Duodenal mucosa (tissue), 2 donors: ENCODE results near the gene ZDHHC13.

ENCODE experiments used
- H3K27ac ChIP-seq: one replicate; pipeline ENCODE4 v1.7.0; 2013; ENCODE audit warnings: low read depth, low read length
- H3K27me3 ChIP-seq, 2 donors: one replicate each; pipeline ENCODE4 v1.7.0; 2013; ENCODE audit warnings: low read length in 2 of 2, control low read depth in 1 of 2; ENCODE audit not compliant: insufficient read depth in 2 of 2, control insufficient read depth in 1 of 2
- H3K36me3 ChIP-seq, 2 donors: one replicate each; pipeline ENCODE4 v1.7.0; 2013; ENCODE audit warnings: low read length in 2 of 2, control low read depth in 1 of 2; ENCODE audit not compliant: insufficient read depth in 2 of 2, control insufficient read depth in 1 of 2
- H3K4me1 ChIP-seq, 2 donors: one replicate each; pipeline ENCODE4 v1.7.0; 2013; ENCODE audit warnings: low read length in 2 of 2, control low read depth in 1 of 2; ENCODE audit not compliant: insufficient read depth in 2 of 2, control insufficient read depth in 1 of 2
- H3K4me3 ChIP-seq, 2 donors: one replicate each; pipeline ENCODE4 v1.7.0; 2013; ENCODE audit warnings: low read length in 2 of 2, low read depth in 1 of 2
- H3K9ac ChIP-seq, 2 donors: one replicate each; pipeline ENCODE4 v1.7.0; 2013; ENCODE audit warnings: low read length in 2 of 2, low read depth in 1 of 2
- H3K9me3 ChIP-seq, 2 donors: one replicate each; pipeline ENCODE4 v1.7.0; 2013; ENCODE audit warnings: low read length in 2 of 2, control low read depth in 1 of 2; ENCODE audit not compliant: control insufficient read depth in 1 of 2

Gene ZDHHC13

GRCh38 chr11:19218786-19219460, 102.0 kb downstream of the ZDHHC13 start:
- Histone ChIP-seq H3K36me3 (peaks cover 0 to 7% of the 10 kb centered on the region in 2 donors), H3K4me1 (peaks cover 6 to 18% of the 10 kb centered on the region in 2 donors), H3K4me3 (no peak overlapping the region), H3K9me3 (no peaks in the 10 kb centered on the region), H3K9ac (no peak overlapping the region), H3K27me3 (no peaks in the 10 kb centered on the region), H3K27ac (no peak overlapping the region)

DNA sequence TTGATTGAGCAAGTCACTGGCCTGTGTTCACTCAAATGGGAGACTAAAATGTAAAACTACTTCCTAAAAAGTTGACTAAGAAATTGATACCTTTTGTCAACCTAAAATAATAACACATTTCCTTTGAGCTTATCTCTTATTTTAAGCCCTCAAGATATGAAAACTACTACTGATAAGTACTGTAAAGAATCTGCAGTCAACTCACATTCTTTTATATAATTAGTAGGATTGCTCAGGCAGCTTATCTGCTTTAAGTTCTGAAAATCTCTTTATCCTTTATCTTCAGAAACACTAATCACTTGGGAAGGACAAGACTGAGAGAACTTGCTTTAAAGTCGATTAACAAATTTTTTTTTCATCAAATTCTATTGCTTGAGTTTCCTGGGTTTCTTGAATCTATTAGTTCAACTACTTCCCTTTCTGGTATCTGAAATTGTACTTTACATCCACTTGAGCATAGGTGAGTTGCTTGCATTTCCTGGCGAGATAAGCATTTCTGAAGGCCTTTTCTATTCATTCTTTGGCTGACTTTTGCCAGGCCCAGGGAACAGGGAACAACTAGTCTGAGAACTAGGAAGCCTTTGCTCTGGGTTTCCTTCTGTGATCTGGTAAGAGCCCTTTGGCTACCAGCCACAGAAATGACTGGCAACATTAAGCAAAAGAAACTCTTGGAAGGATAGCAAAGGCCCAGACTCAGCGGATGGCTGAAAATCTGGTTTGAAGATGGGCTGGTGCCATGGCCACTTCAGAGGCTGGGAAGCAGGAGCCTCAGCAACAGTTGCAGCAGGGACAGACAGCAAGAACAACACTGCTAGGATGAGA, 104.1 kb downstream of the ZDHHC13 start:
- Histone ChIP-seq H3K4me3 (no peak overlapping the region), H3K9ac (no peak overlapping the region), H3K4me1 (peaks cover 6 to 18% of the 10 kb centered on the region in 2 donors), H3K27me3 (no peaks in the 10 kb centered on the region), H3K9me3 (no peaks in the 10 kb centered on the region), H3K27ac (no peak overlapping the region), H3K36me3 (peaks cover 7 to 11% of the 10 kb centered on the region in 2 donors)

GRCh38 chr11:19225123-19225522, 108.2 kb downstream of the ZDHHC13 start:
- H3K27me3 ChIP-seq: no peaks in the 10 kb centered on the region
- H3K36me3 ChIP-seq: peaks cover 12 to 14% of the 10 kb centered on the region in 2 donors
- H3K4me1 ChIP-seq: peaks cover 6 to 13% of the 10 kb centered on the region in 2 donors
- no peak overlapping the region for H3K9ac ChIP-seq
- H3K27ac ChIP-seq: no peak overlapping the region
- H3K9me3 ChIP-seq: no peaks in the 10 kb centered on the region
- H3K4me3 ChIP-seq: no peak overlapping the region

- H3K27ac ChIP-seq: no peak overlapping the region
These were observed 108.6 kb downstream of the ZDHHC13 start for GRCh38 chr11:19225581-19225980.

More at GRCh38 chr11:19225581-19225980, 108.6 kb downstream of the ZDHHC13 start:
- Histone ChIP-seq H3K27me3 (no peaks in the 10 kb centered on the region), H3K4me3 (no peak overlapping the region), H3K4me1 (peaks cover 6 to 12% of the 10 kb centered on the region in 2 donors), H3K9ac (no peak overlapping the region), H3K36me3 (peaks cover 12 to 17% of the 10 kb centered on the region in 2 donors), H3K9me3 (no peaks in the 10 kb centered on the region)
